HEK293 (cell line): ENCODE results near the gene IL36G.

Source experiments
- CTCF ChIA-PET: fragments of 350-600 bp; formaldehyde crosslinking; extraction: SDS; loops from one replicate; lab custom pipeline; 2021; ENCODE audit warnings: antibody characterized with exemption; lab: Yijun Ruan, JAX
- POLR2A ChIA-PET: fragments of 300-600 bp; formaldehyde crosslinking; extraction: SDS; loops from one replicate; lab custom pipeline; 2020; ENCODE audit warnings: antibody characterized with exemption, inconsistent platforms; lab: Yijun Ruan, JAX
- H3K27ac ChIP-seq: fragments of 200-500 bp; sonication (Bioruptor generic); 2 replicates; pipeline ENCODE4 v1.5.1; 2014; ENCODE audit warnings: low read depth, low read length, control low read depth, inconsistent platforms; ENCODE audit errors: extremely low read depth
- H3K36me3 ChIP-seq, 2 experiments: fragments of 200-500 bp in 1 of 2; sonication (Bioruptor generic) in 1 of 2; 1 replicate in 1 of 2; 2 replicates in 1 of 2; pipeline ENCODE4 v1.5.1; 2014 to 2017; ENCODE audit warnings: inconsistent platforms in 2 of 2, low read length in 2 of 2; ENCODE audit not compliant: control insufficient read depth in 2 of 2, insufficient read depth in 1 of 2
- H3K4me1 ChIP-seq: fragments of 200-500 bp; sonication (Bioruptor generic); 2 replicates; pipeline ENCODE4 v1.5.1; 2014; ENCODE audit warnings: mild to moderate bottlenecking, low read length, inconsistent platforms; ENCODE audit not compliant: control insufficient read depth, insufficient read depth
- H3K4me3 ChIP-seq: 2 replicates; pipeline ENCODE4 v1.5.1; 2011; ENCODE audit warnings: low read depth, mild to moderate bottlenecking, control low read depth, low read length, moderate library complexity
- H3K9me3 ChIP-seq: fragments of 200-500 bp; sonication (Bioruptor generic); 2 replicates; pipeline ENCODE4 v1.5.1; 2014; ENCODE audit warnings: low read depth, low read length, inconsistent platforms; ENCODE audit not compliant: control insufficient read depth, insufficient read depth
- REPIN1 ChIP-seq: fragments of 450-650 bp; formaldehyde crosslinking; IDR thresholded peaks from 2 replicates; pipeline ENCODE4 v1.5.1; 2017; ENCODE audit warnings: missing biosample characterization, missing genetic modification characterization, low read depth
- ZFP3 ChIP-seq: fragments of 450-650 bp; formaldehyde crosslinking; IDR thresholded peaks from 2 replicates; pipeline ENCODE4 v1.5.1; 2016; ENCODE audit warnings: low read depth, missing biosample characterization, missing genetic modification characterization
- ZFP41 ChIP-seq: fragments of 450-650 bp; formaldehyde crosslinking; IDR thresholded peaks from 2 replicates; pipeline ENCODE4 v1.5.1; 2016; ENCODE audit warnings: missing biosample characterization, missing genetic modification characterization, borderline replicate concordance
- ZNF138 ChIP-seq: fragments of 450-650 bp; formaldehyde crosslinking; IDR thresholded peaks from 2 replicates; pipeline ENCODE4 v1.5.1; 2016; ENCODE audit warnings: missing biosample characterization, missing genetic modification characterization, borderline replicate concordance
- ZNF19 ChIP-seq: fragments of 450-650 bp; formaldehyde crosslinking; IDR thresholded peaks from 2 replicates; pipeline ENCODE4; 2016; ENCODE audit warnings: missing biosample characterization, missing genetic modification characterization, low read depth
- ZNF2 ChIP-seq: fragments of 450-650 bp; formaldehyde crosslinking; IDR thresholded peaks from 2 replicates; pipeline ENCODE4 v1.5.1; 2016; ENCODE audit warnings: missing biosample characterization, missing genetic modification characterization
- ZNF239 ChIP-seq: fragments of 450-650 bp; formaldehyde crosslinking; IDR thresholded peaks from 2 replicates; pipeline ENCODE4 v1.5.1; 2016; ENCODE audit warnings: missing biosample characterization, missing genetic modification characterization
- ZNF473 ChIP-seq: fragments of 450-650 bp; formaldehyde crosslinking; IDR thresholded peaks from 2 replicates; pipeline ENCODE4 v1.5.1; 2017; ENCODE audit warnings: missing biosample characterization, missing genetic modification characterization
- ZNF555 ChIP-seq: fragments of 450-650 bp; formaldehyde crosslinking; conservative IDR thresholded peaks from 2 replicates; pipeline ENCODE4 v1.5.1; 2017; ENCODE audit warnings: missing biosample characterization, mild to moderate bottlenecking, missing genetic modification characterization, inconsistent platforms
- ZNF837 ChIP-seq: fragments of 450-650 bp; formaldehyde crosslinking; IDR thresholded peaks from 2 replicates; pipeline ENCODE4 v1.5.1; 2016; ENCODE audit warnings: missing biosample characterization, missing genetic modification characterization
- TF ChIP-seq, protein P1 (sequence below): fragments of 450-650 bp; formaldehyde crosslinking; IDR thresholded peaks from 2 replicates; pipeline ENCODE4 v1.5.1; 2017; ENCODE audit warnings: missing biosample characterization, missing genetic modification characterization
- TF ChIP-seq, protein P2 (sequence below): fragments of 450-650 bp; formaldehyde crosslinking; IDR thresholded peaks from 2 replicates; pipeline ENCODE4 v1.5.1; 2016; ENCODE audit warnings: missing biosample characterization, missing genetic modification characterization, low read depth

The IL36G gene

DNA sequence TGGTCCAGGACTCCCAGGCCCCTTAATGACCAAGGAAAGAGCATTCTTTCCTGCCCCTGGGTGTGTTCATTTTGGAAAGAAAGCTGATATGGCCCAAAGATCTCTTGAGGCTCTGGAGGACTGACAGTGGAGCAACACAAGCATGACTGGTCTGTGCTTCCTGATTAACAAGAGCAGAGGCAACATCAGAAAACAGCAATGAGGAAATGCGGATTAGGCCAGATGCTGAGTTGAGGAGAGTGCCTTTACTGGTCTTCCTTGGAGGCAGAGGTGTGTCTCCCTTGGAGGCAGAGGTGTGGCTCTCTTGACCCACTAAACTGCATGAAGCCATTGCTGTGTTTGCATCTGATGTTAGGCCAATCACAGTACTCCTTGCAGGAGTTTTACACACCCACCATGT lies 54.9 kb downstream of the IL36G start:
- POLR2A ChIA-PET: no interaction called here
- CTCF ChIA-PET: no interaction called here

DNA sequence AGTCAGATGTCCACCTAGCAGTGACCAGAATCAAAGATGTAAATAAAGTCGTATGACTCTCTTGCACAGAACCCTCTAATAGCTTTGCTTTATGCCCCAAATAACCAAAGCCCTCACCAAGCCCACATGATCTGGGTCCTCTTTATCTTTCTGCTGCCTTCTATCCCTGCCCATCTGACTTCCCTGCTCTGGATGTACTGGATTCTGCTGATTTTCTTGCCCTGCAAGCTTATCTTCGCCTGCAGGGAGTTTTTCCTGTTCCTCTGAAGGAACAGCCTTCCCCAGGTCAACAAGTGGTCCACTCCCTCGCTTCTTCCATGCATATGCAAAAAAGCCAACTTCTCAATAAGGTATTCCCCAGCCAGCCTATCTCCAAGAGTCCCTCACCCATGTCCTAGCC lies 56.2 kb downstream of the IL36G start:
- Histone ChIP-seq H3K36me3 (no peaks in the 10 kb centered on the region), H3K4me1 (no peaks in the 10 kb centered on the region), H3K9me3 (no peaks in the 10 kb centered on the region), H3K27ac (no peak overlapping the region), H3K4me3 (no peak overlapping the region)
- ChIA-PET POLR2A (no interaction called here), CTCF (no interaction called here)
- no peak for TF ChIP-seq ZNF239 (tag by site-specific recombination)
- TF ChIP-seq, protein P1, sequence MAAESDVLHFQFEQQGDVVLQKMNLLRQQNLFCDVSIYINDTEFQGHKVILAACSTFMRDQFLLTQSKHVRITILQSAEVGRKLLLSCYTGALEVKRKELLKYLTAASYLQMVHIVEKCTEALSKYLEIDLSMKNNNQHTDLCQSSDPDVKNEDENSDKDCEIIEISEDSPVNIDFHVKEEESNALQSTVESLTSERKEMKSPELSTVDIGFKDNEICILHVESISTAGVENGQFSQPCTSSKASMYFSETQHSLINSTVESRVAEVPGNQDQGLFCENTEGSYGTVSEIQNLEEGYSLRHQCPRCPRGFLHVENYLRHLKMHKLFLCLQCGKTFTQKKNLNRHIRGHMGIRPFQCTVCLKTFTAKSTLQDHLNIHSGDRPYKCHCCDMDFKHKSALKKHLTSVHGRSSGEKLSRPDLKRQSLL (tag by site-specific recombination): no peak
- no peak for TF ChIP-seq ZNF473
- TF ChIP-seq ZFP3 (tag by site-specific recombination): no peak

More for the DNA sequence above, 54.9 kb downstream of the IL36G start:
- no peak overlapping the region for H3K4me3 ChIP-seq
- H3K36me3 ChIP-seq: no peaks in the 10 kb centered on the region
- no peak overlapping the region for H3K27ac ChIP-seq
- no peaks in the 10 kb centered on the region for H3K9me3 ChIP-seq
- H3K4me1 ChIP-seq: no peaks in the 10 kb centered on the region
- TF ChIP-seq ZNF837 (tag by site-specific recombination) (no peak), ZNF2 (tag by site-specific recombination) (no peak), ZNF19 (tag by site-specific recombination) (no peak), ZNF555 (tag by site-specific recombination) (no peak), ZNF138 (tag by site-specific recombination) (no peak), REPIN1 (tag by site-specific recombination) (no peak), ZFP41 (tag by site-specific recombination) (no peak)
- TF ChIP-seq, protein P2, sequence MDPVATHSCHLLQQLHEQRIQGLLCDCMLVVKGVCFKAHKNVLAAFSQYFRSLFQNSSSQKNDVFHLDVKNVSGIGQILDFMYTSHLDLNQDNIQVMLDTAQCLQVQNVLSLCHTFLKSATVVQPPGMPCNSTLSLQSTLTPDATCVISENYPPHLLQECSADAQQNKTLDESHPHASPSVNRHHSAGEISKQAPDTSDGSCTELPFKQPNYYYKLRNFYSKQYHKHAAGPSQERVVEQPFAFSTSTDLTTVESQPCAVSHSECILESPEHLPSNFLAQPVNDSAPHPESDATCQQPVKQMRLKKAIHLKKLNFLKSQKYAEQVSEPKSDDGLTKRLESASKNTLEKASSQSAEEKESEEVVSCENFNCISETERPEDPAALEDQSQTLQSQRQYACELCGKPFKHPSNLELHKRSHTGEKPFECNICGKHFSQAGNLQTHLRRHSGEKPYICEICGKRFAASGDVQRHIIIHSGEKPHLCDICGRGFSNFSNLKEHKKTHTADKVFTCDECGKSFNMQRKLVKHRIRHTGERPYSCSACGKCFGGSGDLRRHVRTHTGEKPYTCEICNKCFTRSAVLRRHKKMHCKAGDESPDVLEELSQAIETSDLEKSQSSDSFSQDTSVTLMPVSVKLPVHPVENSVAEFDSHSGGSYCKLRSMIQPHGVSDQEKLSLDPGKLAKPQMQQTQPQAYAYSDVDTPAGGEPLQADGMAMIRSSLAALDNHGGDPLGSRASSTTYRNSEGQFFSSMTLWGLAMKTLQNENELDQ (tag by site-specific recombination): no peak
